ENCODE results near the gene LRMDA.

LRMDA gene

DNA sequence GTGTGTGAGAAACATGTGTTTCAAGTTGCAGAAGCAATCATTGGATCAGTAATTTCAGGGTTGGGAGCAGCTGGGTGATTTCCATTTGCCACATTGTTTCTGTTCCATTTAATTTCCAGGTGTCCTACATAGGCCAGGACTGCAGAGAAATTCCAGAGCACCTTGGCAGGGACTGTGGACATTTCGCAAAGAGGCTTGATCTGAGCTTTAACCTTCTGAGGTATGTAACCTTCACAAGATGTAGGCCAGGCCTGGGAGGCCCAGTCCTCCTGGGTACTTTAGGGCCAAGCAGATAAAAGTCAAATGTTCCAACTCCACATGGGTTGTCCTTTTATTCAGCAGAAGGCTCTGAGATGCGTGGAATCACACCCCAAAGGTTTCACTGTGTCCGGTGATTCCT is 6.9 kb downstream of the LRMDA start:
- TF ChIP-seq ZNF274 (IDR thresholded peaks at IDR 0.05; ENCODE audit: low read depth, low read length) = no peak
- H3K4me3 ChIP-seq (ENCODE audit: low read length) = no peak overlapping the region

DNA sequence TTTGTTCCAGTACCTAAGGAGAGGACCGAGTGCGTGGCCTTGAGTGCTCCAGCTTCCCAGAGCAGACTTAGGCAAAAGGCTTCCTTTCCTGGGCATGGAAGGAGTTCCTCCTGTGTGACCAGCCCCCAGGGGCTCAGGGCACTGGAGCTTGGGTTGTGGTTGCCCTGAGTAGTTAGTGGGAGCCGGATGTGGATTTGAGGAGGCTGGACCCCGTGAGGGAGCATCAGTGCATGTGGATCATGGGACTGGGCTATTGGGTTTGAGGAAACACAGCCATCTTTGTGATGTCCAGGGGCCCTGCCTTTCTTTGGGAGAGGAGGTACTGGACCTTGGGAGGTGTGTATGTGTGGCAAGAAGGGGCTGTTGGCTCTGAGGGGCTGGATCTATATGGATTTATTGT is 8.4 kb downstream of the LRMDA start:
- no peak for TF ChIP-seq ZNF274 (IDR thresholded peaks at IDR 0.05; ENCODE audit: low read depth, low read length)
- H3K4me3 ChIP-seq (ENCODE audit: low read length) = no peak overlapping the region

DNA sequence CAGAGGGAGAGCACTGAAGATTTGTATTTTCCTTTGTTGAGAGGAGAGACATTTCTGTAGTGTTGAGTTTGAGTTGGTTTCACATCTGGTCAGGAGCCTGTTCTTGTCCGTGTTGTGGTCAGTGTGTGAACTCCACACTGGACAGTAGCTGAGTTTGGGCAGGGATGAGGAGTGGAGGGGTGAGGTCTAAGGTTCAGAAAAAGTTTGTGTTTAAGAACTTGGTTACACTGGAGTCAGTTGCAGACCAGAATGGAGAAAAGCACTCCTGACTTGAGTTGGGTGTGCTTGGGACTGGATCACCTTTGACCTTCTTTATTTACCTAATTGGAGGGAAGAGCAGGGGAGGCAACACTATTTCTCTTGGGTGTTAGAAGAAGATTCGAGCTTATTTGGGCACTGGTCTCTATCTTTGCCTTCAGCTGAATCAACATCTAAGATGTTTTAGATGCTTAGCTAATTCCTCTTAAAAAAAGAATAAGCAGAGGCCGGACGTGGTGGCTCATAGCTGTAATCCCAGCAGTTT is 8.9 kb downstream of the LRMDA start:
- TF ChIP-seq ZNF274 (IDR thresholded peaks at IDR 0.05; ENCODE audit: low read depth, low read length) = no peak
- H3K4me3 ChIP-seq (ENCODE audit: low read length) = no peak overlapping the region

DNA sequence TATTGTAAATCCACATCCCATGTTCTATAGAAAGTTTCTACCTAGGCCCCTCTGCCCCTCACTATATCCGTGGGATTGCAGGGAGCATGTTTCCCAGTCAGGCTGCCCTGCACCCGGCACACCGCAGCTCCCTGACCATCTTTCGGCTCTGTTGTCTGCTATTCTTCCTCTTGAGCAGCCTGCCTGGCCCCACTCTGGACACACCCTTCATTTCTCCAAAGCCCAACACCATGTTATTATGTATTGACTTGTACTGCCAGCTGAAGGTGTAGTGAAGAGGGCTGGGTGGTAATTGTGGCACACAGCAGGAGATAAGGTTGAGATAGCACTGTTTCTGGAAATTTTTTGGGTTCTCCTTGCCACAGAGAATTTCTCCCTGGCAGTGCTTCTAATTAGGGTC is 9.8 kb downstream of the LRMDA start:
- H3K4me3 ChIP-seq (ENCODE audit: low read length) = no peak overlapping the region
- no peak for TF ChIP-seq ZNF274 (IDR thresholded peaks at IDR 0.05; ENCODE audit: low read depth, low read length)

DNA sequence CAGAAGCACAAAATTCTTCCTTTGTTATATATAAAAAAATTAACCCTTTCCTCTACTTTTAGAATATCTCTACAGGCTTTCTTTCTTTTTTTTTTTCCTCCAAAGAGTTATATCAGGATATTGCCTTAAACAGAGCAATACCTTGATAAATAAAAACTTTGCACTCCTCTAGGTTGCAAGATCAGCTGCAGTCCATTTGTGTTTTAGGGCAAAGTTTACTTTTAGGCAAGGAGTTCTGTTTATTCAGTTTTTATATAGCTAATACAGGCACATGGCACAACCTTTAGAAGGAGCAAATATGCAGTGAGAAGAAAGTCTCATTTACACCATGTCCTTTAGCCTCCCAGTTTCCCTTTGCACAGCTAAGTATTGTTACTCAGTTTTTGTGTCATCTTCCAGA is 10.3 kb downstream of the LRMDA start:
- H3K4me3 ChIP-seq (ENCODE audit: low read length) = no peak overlapping the region
- no peak for TF ChIP-seq ZNF274 (IDR thresholded peaks at IDR 0.05; ENCODE audit: low read depth, low read length)

DNA sequence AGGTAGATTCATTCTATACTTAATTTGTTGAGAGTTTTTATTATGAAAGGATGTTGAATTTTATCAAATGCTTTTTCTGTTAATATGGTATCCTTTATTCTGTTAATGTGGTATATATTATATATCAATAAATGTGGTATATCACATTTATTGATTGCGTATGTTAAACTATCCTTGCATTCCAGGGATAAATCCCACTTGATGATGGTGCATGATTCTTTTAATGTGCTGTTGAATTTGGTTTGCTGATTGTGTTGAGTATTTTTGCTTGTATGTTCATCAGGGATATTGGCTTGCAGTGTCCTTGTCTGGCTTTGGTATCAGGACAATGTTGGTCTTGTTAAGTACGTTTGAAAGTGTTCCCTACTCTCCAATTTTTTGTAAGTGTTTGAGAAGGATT is 11.9 kb downstream of the LRMDA start:
- TF ChIP-seq ZNF274 (IDR thresholded peaks at IDR 0.05; ENCODE audit: low read depth, low read length) = no peak

DNA sequence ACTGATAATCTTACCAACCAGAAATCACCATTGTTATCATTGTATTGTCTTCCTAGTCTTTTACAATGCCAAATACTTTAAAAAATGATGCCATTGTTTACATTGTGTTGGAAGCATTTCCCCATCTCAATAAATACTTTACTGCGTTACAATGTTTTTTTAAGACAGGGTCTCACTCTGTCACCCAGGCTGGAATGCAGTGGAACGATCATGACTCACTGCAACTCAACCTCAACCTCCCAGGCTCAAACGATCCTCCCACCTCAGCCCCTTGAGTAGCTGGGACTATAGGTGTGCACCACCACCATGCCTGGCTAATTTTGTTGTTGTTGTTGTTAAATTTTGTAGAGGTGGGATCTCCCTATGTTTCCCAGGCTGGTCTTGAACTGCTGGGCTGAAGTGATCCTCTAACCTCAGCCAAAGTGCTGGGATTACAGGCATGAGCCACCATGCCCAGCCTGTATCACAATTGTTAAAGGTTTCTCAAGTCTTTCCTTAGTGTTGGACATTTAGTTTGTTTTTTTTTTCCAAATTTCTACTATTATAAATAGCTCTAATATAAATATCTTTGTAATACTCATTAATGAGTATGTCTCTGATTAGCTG is 13.5 kb downstream of the LRMDA start:
- no peak for TF ChIP-seq ZNF274 (IDR thresholded peaks at IDR 0.05; ENCODE audit: low read depth, low read length)
- no peak overlapping the region for H3K4me3 ChIP-seq (ENCODE audit: low read length)

More for the DNA sequence above, 11.9 kb downstream of the LRMDA start:
- H3K4me3 ChIP-seq (ENCODE audit: low read length) = no peak overlapping the region

DNA sequence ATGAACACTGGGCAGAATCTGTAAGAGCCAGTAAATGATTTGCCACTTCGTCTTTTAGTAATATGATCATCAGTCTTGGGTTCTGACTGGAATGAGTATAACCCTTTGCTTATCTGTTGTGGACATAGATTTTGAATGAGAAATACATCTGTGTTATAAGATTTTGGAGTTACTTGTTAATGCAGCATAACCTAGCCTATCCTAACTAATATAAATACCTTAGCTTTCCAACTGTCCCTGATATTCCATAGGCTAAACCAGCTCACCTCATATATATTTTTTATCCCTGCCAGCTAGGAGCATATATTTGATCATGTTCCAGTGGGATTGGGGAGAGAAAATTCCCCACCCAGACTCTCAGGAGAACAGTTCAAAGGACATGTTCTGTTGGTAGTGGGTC is 15.1 kb downstream of the LRMDA start:
- no peak for TF ChIP-seq ZNF274 (IDR thresholded peaks at IDR 0.05; ENCODE audit: low read depth, low read length)
- H3K4me3 ChIP-seq (ENCODE audit: low read length) = no peak overlapping the region

DNA sequence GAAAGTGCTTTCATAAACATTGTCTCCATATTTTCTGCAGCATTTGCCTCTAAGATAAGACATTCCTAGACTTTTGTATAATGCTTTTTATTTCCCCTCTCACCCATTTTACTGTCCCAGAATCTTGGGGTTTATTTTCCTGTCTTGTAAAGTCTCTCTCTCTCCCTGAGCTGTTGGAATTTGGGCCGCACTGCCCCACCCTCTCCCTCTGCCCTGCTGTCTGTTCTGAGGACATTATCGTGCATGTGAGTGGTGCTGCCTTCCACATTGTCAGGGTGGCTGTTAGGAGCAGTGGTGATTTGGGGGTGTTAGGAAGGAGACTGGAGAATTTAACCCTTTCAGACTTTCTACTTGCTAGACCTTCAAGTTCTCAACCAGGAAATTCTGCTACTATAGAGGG is 16.7 kb downstream of the LRMDA start:
- TF ChIP-seq ZNF274 (IDR thresholded peaks at IDR 0.05; ENCODE audit: low read depth, low read length) = no peak
- no peak overlapping the region for H3K4me3 ChIP-seq (ENCODE audit: low read length)

DNA sequence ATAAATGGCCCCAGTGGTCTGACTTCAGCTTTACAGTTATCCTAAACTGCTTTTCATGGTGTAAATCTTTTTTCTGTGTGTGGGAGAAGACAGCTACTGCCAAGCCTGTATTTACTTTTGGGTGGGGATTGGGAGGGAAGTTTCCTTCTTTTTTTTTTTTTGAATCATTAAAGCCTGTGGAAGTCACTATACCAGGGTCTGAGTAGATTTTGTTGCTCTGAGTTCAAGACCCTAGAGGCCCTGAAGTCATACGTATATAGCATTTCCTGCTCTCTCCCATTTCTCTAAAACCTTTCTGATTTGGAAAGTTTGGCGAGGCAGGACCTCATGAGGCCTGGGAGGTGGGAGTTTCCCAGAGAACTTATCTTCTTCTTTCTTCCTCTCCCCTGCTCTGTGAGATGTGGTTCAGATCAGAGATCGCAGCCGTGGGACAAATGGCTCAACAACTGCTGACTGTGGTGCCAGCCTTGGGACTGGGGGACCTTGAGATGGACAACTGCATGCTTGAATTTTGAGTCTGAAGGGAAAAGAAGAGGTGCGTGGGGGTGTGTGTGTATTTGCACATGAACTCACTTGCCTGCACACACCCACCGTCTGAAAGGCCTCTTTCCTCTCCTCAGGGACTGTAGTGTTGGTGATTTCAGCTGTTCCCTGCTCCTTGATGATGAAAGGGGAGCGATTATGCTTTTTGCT is 18.1 kb downstream of the LRMDA start:
- no peak for TF ChIP-seq ZNF274 (IDR thresholded peaks at IDR 0.05; ENCODE audit: low read depth, low read length)
- H3K4me3 ChIP-seq (ENCODE audit: low read length) = no peak overlapping the region

DNA sequence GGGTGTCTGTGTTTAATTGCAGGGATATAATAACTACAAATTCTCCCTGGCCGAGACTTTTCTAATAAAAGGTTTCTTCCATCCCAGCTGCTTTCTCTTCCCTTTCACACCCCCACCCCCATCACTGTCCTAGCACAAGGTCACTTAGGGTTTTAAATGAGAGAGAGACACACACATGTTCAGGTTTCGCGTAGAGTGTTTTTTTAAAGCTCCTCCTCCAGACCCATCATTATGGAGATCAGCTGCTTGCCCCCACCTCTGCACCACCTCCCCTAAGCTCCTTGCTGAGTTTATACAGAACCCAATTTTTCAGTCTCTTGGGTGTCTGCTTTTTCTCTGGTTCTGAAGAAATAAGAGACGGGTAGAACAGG is 18.6 kb downstream of the LRMDA start:
- no peak overlapping the region for H3K4me3 ChIP-seq (ENCODE audit: low read length)
- TF ChIP-seq ZNF274 (IDR thresholded peaks at IDR 0.05; ENCODE audit: low read depth, low read length) = no peak

DNA sequence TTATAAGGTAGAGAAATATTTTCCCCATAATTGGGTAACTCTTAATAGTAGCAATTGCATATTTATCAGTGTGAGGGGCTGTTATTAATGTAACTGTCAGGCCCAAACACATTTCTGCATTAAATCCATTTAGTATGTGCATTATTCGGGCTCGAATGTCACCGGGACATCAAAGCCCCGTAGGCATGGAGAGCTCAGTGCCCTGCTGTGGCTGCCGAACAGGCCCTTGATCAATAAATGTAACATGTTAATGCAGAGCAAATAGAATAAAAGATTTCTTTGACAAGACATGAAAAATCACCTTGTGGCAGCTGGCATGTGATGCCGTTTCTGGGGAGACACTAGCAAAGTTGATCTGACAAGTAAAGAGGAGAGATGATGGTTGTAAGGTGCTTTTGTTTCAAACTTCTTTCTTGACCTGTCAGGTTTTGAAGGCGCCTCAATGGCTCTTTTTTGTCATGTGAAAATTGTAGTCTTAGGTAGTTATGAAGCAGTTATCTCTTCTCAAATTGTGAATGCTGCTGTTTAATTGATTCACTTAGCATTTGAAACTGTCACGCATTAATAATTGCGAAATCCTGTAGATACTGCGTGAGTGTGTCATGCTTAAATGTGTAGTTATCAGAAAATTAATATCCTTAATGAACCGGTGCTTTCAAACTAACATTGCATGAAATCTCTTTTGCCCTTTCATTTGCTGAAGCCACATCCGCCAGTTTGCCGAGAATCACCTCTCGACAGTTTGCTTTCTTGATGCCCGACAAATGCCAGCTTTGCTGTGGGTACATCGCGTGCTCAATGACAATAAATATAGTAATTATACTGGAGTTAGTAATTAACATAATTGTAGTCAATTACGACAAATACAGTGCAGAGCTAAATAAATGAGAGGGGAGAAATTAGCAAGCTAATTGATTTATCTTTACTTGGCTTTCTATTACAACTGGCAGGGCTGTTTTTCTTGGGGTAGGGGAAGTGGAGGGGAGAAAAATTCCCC is 19.5 kb downstream of the LRMDA start:
- no peak for TF ChIP-seq ZNF274 (IDR thresholded peaks at IDR 0.05; ENCODE audit: low read depth, low read length)
- no peak overlapping the region for H3K4me3 ChIP-seq (ENCODE audit: low read length)

DNA sequence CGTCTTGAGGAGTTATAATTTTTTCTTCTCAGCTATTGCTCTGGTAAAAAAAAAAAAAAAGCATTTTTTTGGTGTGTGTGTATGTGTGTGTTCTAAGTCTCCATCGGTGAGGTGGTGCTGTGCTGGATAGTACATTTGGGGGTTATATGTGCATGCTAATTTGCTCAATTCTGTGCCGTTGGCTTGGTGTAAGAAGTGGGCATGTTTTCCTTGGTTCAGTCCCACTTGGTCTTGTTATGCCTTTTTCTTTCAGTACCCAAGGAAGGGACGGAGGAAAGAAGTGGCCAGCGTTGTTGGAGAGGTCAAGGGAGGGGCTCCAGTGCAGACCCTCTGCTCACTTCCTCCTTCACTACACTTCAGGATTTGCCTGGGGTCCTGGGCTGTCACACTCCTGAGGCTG is 20.4 kb downstream of the LRMDA start:
- no peak overlapping the region for H3K4me3 ChIP-seq (ENCODE audit: low read length)
- no peak for TF ChIP-seq ZNF274 (IDR thresholded peaks at IDR 0.05; ENCODE audit: low read depth, low read length)

DNA sequence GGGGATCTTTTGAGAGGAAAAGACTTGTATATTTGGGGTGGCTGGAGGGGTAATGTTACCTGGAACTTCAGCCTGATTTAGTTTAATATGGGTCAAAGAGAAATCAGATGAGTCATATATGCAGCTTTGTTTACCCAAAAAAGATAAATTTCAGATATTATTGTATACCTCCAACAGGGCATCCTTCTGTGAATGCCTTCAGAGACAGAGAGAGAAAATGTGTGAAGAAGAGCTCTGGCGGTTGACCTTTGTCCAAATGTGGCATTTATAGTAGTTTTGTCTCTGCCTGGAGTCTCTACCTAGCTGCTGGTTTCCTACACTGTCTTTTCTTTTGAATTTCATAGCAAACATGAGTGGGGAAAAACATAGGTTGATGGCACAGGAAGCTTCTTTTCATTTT is 21.6 kb downstream of the LRMDA start:
- no peak overlapping the region for H3K4me3 ChIP-seq (ENCODE audit: low read length)
- TF ChIP-seq ZNF274 (IDR thresholded peaks at IDR 0.05; ENCODE audit: low read depth, low read length) = no peak

Data from GM08714 (cell line).